GM21515 (cell line): ENCODE measurements around the gene SSU72.
"Not testable (repeated sequence)": the region's sequence is repeated elsewhere in the genome, so short reads cannot be mapped to it uniquely, and the experiment has no call there.

Experiments used
- ATAC-seq: cut with Tn5 transposase; IDR thresholded peaks from one replicate; pipeline ENCODE4 v1.9.1; 2021; ENCODE audit not compliant: unreplicated experiment

SSU72 gene

GRCh38 chr1:1543706-1544099 is 31.0 kb downstream of the SSU72 start:
- no peak for ATAC-seq

GRCh38 chr1:1542766-1543705 is 31.6 kb downstream of the SSU72 start:
- ATAC-seq, result no peak

GRCh38 chr1:1541956-1542765 is 32.5 kb downstream of the SSU72 start:
- ATAC-seq, result no peak

- no peak for ATAC-seq
Measured at GRCh38 chr1:1540818-1541628, 33.6 kb downstream of the SSU72 start.

- ATAC-seq, result no peak
Measured at GRCh38 chr1:1540090-1540817, 34.4 kb downstream of the SSU72 start, which contains the start of gene TMEM240. TSS of gene TMEM240 (minus strand) at chr1:1540624. CDS start at chr1:1540346, 278 bp downstream.

- ATAC-seq, result no peak
Measured at GRCh38 chr1:1539310-1540089, 35.2 kb downstream of the SSU72 start.

GRCh38 chr1:1538989-1539309 is 35.7 kb downstream of the SSU72 start:
- no peak for ATAC-seq

- ATAC-seq, result no peak
Measured at GRCh38 chr1:1538334-1538733, 36.3 kb downstream of the SSU72 start.

- ATAC-seq, result no peak
Measured at GRCh38 chr1:1537626-1538250, 36.9 kb downstream of the SSU72 start.

- no peak for ATAC-seq
Measured at GRCh38 chr1:1536938-1537546, 37.6 kb downstream of the SSU72 start.

- no peak for ATAC-seq
Measured at GRCh38 chr1:1536019-1536937, 38.4 kb downstream of the SSU72 start.

- no peak for ATAC-seq
Measured at GRCh38 chr1:1535201-1536018, 39.3 kb downstream of the SSU72 start.

GRCh38 chr1:1534401-1535154 is 40.1 kb downstream of the SSU72 start:
- no peak for ATAC-seq

- not testable (repeated sequence) for ATAC-seq
Measured at GRCh38 chr1:1533894-1534291, 40.8 kb downstream of the SSU72 start.

- ATAC-seq, result not testable (repeated sequence)
Measured at GRCh38 chr1:1533176-1533893, 41.3 kb downstream of the SSU72 start.

- no peak for ATAC-seq
Measured at GRCh38 chr1:1531947-1532346, 42.7 kb downstream of the SSU72 start.
